ENCODE data around the gene SLC6A6.

SLC6A6 gene

GRCh38 chr3:14531856-14532395 lies 129.5 kb downstream of the SLC6A6 start:
- no peak for DNase-seq

GRCh38 chr3:14532691-14533456 lies 130.5 kb downstream of the SLC6A6 start:
- no peak for DNase-seq

GRCh38 chr3:14533457-14533958 lies 131.1 kb downstream of the SLC6A6 start:
- no peak for DNase-seq

GRCh38 chr3:14534516-14535191 lies 132.2 kb downstream of the SLC6A6 start:
- DNase-seq, result no peak

GRCh38 chr3:14535616-14536015 lies 133.2 kb downstream of the SLC6A6 start:
- DNase-seq, result no peak

GRCh38 chr3:14536055-14536815 lies 133.8 kb downstream of the SLC6A6 start:
- no peak for DNase-seq

- DNase-seq, result no peak
Observed at GRCh38 chr3:14536837-14537589, 134.6 kb downstream of the SLC6A6 start.

- no peak for DNase-seq
Observed at GRCh38 chr3:14537590-14538450, 135.4 kb downstream of the SLC6A6 start.

GRCh38 chr3:14538451-14539088 lies 136.2 kb downstream of the SLC6A6 start:
- no peak for DNase-seq

Measured in NCI-H187 (cell line).